Colonic mucosa (tissue), 4 donors: Measurements from ENCODE around the gene NTN1. TPM values are rescaled to one million over a fixed set of nuclear protein-coding genes. Genes with fewer than 3 reads are reported as not detected.

Experiments
- DNase-seq: peaks from one replicate; pipeline ENCODE4 v3.0.0-alpha.2; 2020
- H3K27ac ChIP-seq: fragments of 200-600 bp; one replicate; pipeline ENCODE4 v1.8.0; 2021
- H3K27me3 ChIP-seq: fragments of 200-600 bp; one replicate; pipeline ENCODE4 v1.8.0; 2021
- H3K36me3 ChIP-seq: fragments of 200-600 bp; one replicate; pipeline ENCODE4 v1.8.0; 2021
- H3K4me1 ChIP-seq: fragments of 200-600 bp; one replicate; pipeline ENCODE4 v1.8.0; 2021; ENCODE audit warnings: mild to moderate bottlenecking
- H3K4me3 ChIP-seq: fragments of 200-600 bp; one replicate; pipeline ENCODE4 v1.8.0; 2021
- H3K9ac ChIP-seq, 2 donors: one replicate each; pipeline ENCODE4 v1.7.0; 2013; ENCODE audit warnings: control low read depth in 2 of 2, low read depth in 2 of 2, low read length in 2 of 2
- H3K9me3 ChIP-seq: fragments of 200-600 bp; one replicate; pipeline ENCODE4 v1.8.0; 2021
- CTCF ChIP-seq: fragments of 200-600 bp; IDR thresholded peaks from one replicate; pipeline ENCODE4 v1.8.0; 2022; ENCODE audit warnings: antibody characterized with exemption, mild to moderate bottlenecking
- intact Hi-C: fragments of 100-400 bp; cut with DNase I; formaldehyde crosslinking; loops from one replicate; pipeline ENCODE4 v1.14.1; 2022
- total RNA-seq, 2 donors: library from RNA; stranded (reverse); fragmentation: NEBNext Ultra II Directional in 1 of 2; extraction: Animal tissue kit (Norgen Biotek cat#: 25700) in 1 of 2; gene quantifications; one replicate each; pipeline ENCODE4 v1.2.1, GENCODE V29; 2021
- donor health status: healthy.
- donor health status: DM: no; HTN: no; CAD: no.
- donor health status: DM: no; HTN: no; CAD: no.

NTN1 gene
- total RNA-seq, 2 donors from 2014 or later = 2.1 to 5.5 TPM

- H3K4me1 ChIP-seq = no peaks in the 10 kb centered on the region
- H3K9me3 ChIP-seq = no peaks in the 10 kb centered on the region
- intact Hi-C loops = no loop called here
- no peak overlapping the region for H3K27ac ChIP-seq
- H3K4me3 ChIP-seq = no peak overlapping the region
- H3K36me3 ChIP-seq = no peaks in the 10 kb centered on the region
- no peak for TF ChIP-seq CTCF
- DNase-seq = no peak
- H3K27me3 ChIP-seq = no peaks in the 10 kb centered on the region
- H3K9ac ChIP-seq = no peak overlapping the region
Observed at GRCh38 chr17:9231449-9232154, 210.3 kb downstream of the NTN1 start.

GRCh38 chr17:9232155-9232475 is 210.8 kb downstream of the NTN1 start:
- Histone ChIP-seq H3K27ac (no peak overlapping the region), H3K4me3 (no peak overlapping the region), H3K36me3 (no peaks in the 10 kb centered on the region), H3K9ac (no peak overlapping the region), H3K27me3 (no peaks in the 10 kb centered on the region), H3K4me1 (no peaks in the 10 kb centered on the region), H3K9me3 (no peaks in the 10 kb centered on the region)
- no peak for DNase-seq
- no peak for TF ChIP-seq CTCF
- intact Hi-C loops = no loop called here

- intact Hi-C loops = no loop called here
- Histone ChIP-seq H3K9me3 (no peaks in the 10 kb centered on the region), H3K27me3 (no peaks in the 10 kb centered on the region), H3K36me3 (no peaks in the 10 kb centered on the region), H3K4me1 (no peaks in the 10 kb centered on the region), H3K9ac (no peak overlapping the region), H3K27ac (no peak overlapping the region), H3K4me3 (no peak overlapping the region)
- TF ChIP-seq CTCF = no peak
- no peak for DNase-seq
Observed at GRCh38 chr17:9232591-9233270, 211.4 kb downstream of the NTN1 start.

- intact Hi-C loops = no loop called here
- TF ChIP-seq CTCF = no peak
- H3K27ac ChIP-seq = no peak overlapping the region
- no peaks in the 10 kb centered on the region for H3K4me1 ChIP-seq
- H3K9me3 ChIP-seq = no peaks in the 10 kb centered on the region
- no peaks in the 10 kb centered on the region for H3K27me3 ChIP-seq
- no peaks in the 10 kb centered on the region for H3K36me3 ChIP-seq
- no peak for DNase-seq
- H3K9ac ChIP-seq = no peak overlapping the region
- no peak overlapping the region for H3K4me3 ChIP-seq
Observed at GRCh38 chr17:9233271-9233599, 211.9 kb downstream of the NTN1 start.

GRCh38 chr17:9233761-9234160 is 212.5 kb downstream of the NTN1 start:
- H3K27ac ChIP-seq = no peak overlapping the region
- no peak overlapping the region for H3K4me3 ChIP-seq
- H3K4me1 ChIP-seq = no peaks in the 10 kb centered on the region
- DNase-seq = no peak
- no peaks in the 10 kb centered on the region for H3K9me3 ChIP-seq
- H3K36me3 ChIP-seq = no peaks in the 10 kb centered on the region
- TF ChIP-seq CTCF = no peak
- no peaks in the 10 kb centered on the region for H3K27me3 ChIP-seq
- intact Hi-C loops = no loop called here
- no peak overlapping the region for H3K9ac ChIP-seq
